Left lung (tissue), 10 donors: ENCODE results near the gene LTBP2. TPM values are rescaled to one million over a fixed set of nuclear protein-coding genes. Genes with fewer than 3 reads are reported as not detected.

Source experiments
- ATAC-seq: fragments of 200-7000 bp; cut with Tn5 transposase; one replicate; pipeline ENCODE4 v1.9.1; 2020; ENCODE audit warnings: moderate library complexity
- DNase-seq, 4 donors: peaks; one replicate each; pipeline ENCODE4 v3.0.0-alpha.2; 2013 to 2020
- H3K27ac ChIP-seq, 2 donors: fragments of 200-600 bp; sonication (generic) in 1 of 2; one replicate each; pipeline versions ENCODE4 v1.5.0 to v1.8.0; 2020 to 2021
- H3K27me3 ChIP-seq, 2 donors: fragments of 200-600 bp; sonication (generic) in 1 of 2; one replicate each; pipeline versions ENCODE4 v1.5.0 to v1.8.0; 2020 to 2021
- H3K36me3 ChIP-seq, 2 donors: fragments of 200-600 bp; sonication (generic) in 1 of 2; one replicate each; pipeline versions ENCODE4 v1.5.0 to v1.8.0; 2020 to 2021
- H3K4me1 ChIP-seq, 2 donors: fragments of 200-600 bp; one replicate each; pipeline ENCODE4 v1.8.0; 2021
- H3K4me3 ChIP-seq, 2 donors: fragments of 200-600 bp; sonication (generic) in 1 of 2; one replicate each; pipeline versions ENCODE4 v1.5.0 to v1.8.0; 2020 to 2021; ENCODE audit warnings: mild to moderate bottlenecking in 1 of 2
- H3K9me3 ChIP-seq, 2 donors: fragments of 200-600 bp; sonication (generic) in 1 of 2; one replicate each; pipeline versions ENCODE4 v1.5.0 to v1.8.0; 2020 to 2021
- intact Hi-C, 2 donors: fragments of 100-400 bp; cut with DNase I; formaldehyde crosslinking; loops; one replicate each; pipeline versions ENCODE4 v1.11.2 to v1.14.2; 2022
- polyA plus RNA-seq, 6 donors: library from polyadenylated mRNA; unstranded; fragments of 120-200 nt; gene quantifications; one replicate each; pipeline ENCODE4 v1.2.1, GENCODE V29; 2013; ENCODE audit not compliant: insufficient read length in 6 of 6
- total RNA-seq, 2 donors: library from RNA; stranded (reverse); fragmentation: NEBNext Ultra II Directional; extraction: Animal tissue kit (Norgen Biotek cat#: 25700); gene quantifications; one replicate each; pipeline ENCODE4 v1.2.1, GENCODE V29; 2021
- TF ChIP-seq, protein P1 (sequence below), 2 donors: fragments of 200-600 bp; sonication (generic) in 1 of 2; IDR thresholded peaks; one replicate each; pipeline versions ENCODE4 v1.5.0 to v1.8.0; 2021; ENCODE audit warnings: antibody characterized with exemption in 2 of 2
- donor health status: DM: no; HTN: yes; CAD: no.
- donor health status: DM: no; HTN: no; CAD: no.

LTBP2 gene
- total and polyA plus RNA-seq, 8 donors: 14.0 to 154 (median 19.3) TPM

GRCh38 chr14:74638066-74638465 lies 26.0 kb upstream of the LTBP2 start:
- H3K9me3 ChIP-seq: no peaks in the 10 kb centered on the region
- H3K4me1 ChIP-seq: no peaks in the 10 kb centered on the region
- no peak overlapping the region for H3K4me3 ChIP-seq
- H3K36me3 ChIP-seq: no peaks in the 10 kb centered on the region
- intact Hi-C loops: no loop called here
- H3K27me3 ChIP-seq: no peaks in the 10 kb centered on the region
- TF ChIP-seq, protein P1, sequence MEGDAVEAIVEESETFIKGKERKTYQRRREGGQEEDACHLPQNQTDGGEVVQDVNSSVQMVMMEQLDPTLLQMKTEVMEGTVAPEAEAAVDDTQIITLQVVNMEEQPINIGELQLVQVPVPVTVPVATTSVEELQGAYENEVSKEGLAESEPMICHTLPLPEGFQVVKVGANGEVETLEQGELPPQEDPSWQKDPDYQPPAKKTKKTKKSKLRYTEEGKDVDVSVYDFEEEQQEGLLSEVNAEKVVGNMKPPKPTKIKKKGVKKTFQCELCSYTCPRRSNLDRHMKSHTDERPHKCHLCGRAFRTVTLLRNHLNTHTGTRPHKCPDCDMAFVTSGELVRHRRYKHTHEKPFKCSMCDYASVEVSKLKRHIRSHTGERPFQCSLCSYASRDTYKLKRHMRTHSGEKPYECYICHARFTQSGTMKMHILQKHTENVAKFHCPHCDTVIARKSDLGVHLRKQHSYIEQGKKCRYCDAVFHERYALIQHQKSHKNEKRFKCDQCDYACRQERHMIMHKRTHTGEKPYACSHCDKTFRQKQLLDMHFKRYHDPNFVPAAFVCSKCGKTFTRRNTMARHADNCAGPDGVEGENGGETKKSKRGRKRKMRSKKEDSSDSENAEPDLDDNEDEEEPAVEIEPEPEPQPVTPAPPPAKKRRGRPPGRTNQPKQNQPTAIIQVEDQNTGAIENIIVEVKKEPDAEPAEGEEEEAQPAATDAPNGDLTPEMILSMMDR (IDR thresholded peaks at IDR 0.05): no peak
- no peak for ATAC-seq
- no peak for DNase-seq
- no peak overlapping the region for H3K27ac ChIP-seq

DNA sequence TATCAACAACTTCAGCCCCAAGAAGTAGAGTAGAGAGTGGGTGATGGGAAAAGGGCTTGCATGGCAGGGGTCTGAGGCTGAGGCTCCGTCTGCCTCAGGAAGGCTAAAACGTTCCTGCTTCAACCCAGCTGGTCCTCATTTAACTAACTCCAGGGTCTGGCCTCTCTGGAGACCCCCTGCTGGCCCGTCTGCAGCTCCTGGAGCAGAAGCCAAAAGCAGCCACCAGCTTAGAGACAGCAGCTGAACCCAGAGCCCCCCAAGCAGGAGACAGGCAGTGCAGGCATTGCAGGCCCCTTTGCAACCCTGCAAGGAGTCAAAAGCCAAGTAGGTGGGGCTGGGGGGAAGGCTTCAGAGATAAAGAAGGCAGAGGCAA lies 25.1 kb upstream of the LTBP2 start:
- H3K4me1 ChIP-seq: no peaks in the 10 kb centered on the region

DNA sequence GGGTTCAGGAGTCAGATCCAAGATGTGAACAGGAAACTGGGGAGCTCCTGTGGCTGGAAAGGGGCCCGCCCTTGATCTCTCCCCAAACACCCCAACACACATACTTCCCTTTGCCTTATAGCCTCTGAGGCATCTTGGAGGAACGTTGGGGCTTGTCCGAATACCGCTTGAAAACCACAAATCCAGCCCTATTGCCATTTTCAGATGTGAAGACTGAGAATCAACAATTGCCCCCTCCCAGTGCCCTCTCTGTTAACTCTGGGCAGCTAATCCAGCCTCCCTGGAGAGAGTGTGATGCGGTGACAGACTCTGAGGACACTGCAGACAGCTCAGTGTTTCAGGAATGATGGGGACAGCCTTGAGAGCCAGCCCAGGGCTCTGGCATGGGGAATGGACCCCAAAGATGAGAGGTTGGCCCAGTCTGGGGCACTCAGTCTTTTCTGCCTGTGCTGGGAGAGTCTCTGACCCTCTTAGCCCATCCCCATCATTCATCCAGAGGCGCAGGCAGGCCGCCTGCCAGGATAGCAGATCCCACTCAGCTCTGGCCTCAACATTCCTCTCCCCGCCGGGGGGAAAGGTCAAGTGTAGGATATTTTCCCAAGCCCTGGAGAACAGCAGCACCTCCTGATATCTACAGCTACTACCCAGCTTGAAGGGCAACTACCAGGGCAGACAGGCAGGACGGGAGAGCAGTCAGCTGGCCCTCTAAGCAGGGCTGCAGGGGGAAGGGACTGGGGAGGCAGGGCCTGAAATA lies 24.6 kb upstream of the LTBP2 start:
- Histone ChIP-seq H3K36me3 (no peaks in the 10 kb centered on the region), H3K4me1 (no peaks in the 10 kb centered on the region), H3K4me3 (no peak overlapping the region), H3K9me3 (no peaks in the 10 kb centered on the region), H3K27me3 (no peaks in the 10 kb centered on the region), H3K27ac (no peak overlapping the region)
- no peak for DNase-seq
- TF ChIP-seq, protein P1 (IDR thresholded peaks at IDR 0.05): no peak
- ATAC-seq: no peak
- intact Hi-C loops: no loop called here

More for the DNA sequence above, 25.1 kb upstream of the LTBP2 start:
- Histone ChIP-seq H3K4me3 (no peak overlapping the region), H3K27me3 (no peaks in the 10 kb centered on the region), H3K27ac (no peak overlapping the region), H3K36me3 (no peaks in the 10 kb centered on the region), H3K9me3 (no peaks in the 10 kb centered on the region)
- TF ChIP-seq, protein P1 (IDR thresholded peaks at IDR 0.05): no peak
- no peak for ATAC-seq
- intact Hi-C loops: no loop called here
- no peak for DNase-seq

DNA sequence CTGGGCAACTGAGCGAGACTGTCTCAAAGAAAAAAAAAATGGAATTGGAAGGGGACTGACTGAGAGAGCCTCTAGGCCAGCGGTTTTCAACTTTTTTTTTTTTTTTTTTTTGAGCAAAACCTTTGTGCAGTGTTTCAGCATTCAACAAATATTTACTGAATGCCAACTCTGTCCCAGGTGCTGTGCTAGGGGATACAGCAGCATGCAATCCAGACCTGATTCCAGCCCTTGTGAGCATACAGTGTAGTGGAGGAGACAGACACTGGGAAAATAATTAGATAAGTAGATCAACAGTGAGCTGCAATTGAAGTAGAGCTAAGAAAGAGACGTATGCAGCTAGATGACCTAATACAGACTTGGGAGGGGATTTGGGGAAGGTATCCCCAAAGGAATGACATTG lies 23.8 kb upstream of the LTBP2 start:
- DNase-seq: no peak
- peaks cover 0 to 4% of the 10 kb centered on the region in 2 donors for H3K4me1 ChIP-seq

DNA sequence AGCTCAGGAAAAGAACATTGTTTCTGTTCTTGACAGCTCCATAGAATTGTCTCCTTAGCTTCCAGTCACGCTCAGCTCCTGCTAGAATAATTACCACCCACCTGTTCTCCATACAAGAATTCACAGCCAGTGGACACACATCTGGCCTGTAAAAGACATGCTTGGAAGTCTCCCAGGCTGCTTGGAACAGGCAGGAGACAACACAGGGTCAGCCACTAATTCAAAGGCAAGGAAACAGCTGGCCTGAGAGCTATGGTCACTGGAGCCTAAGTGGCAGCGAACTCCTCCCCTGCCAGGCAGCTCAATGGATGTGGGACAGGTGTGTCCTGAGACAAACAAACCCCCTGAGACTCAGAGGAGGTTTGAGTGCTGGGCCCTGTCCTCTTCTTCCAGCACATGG lies 22.9 kb upstream of the LTBP2 start:
- Histone ChIP-seq H3K36me3 (no peaks in the 10 kb centered on the region), H3K4me1 (peaks cover 0 to 4% of the 10 kb centered on the region in 2 donors), H3K27ac (no peak overlapping the region), H3K9me3 (no peaks in the 10 kb centered on the region), H3K27me3 (no peaks in the 10 kb centered on the region), H3K4me3 (no peak overlapping the region)
- no peak for ATAC-seq
- TF ChIP-seq, protein P1 (IDR thresholded peaks at IDR 0.05): no peak
- intact Hi-C loops: no loop called here
- DNase-seq: no peak

More for the DNA sequence above, 23.8 kb upstream of the LTBP2 start:
- TF ChIP-seq, protein P1 (IDR thresholded peaks at IDR 0.05): no peak
- Histone ChIP-seq H3K27ac (no peak overlapping the region), H3K4me3 (no peak overlapping the region), H3K36me3 (no peaks in the 10 kb centered on the region), H3K9me3 (no peaks in the 10 kb centered on the region), H3K27me3 (no peaks in the 10 kb centered on the region)
- intact Hi-C loops: no loop called here
- ATAC-seq: no peak
